Measurements from ENCODE around the gene WWOX. TPM values are rescaled to one million over a fixed set of nuclear protein-coding genes. Genes with fewer than 3 reads are reported as not detected.

Gene WWOX
- total RNA-seq, 1 experiment from 2014 or later: 15.6 TPM

DNA sequence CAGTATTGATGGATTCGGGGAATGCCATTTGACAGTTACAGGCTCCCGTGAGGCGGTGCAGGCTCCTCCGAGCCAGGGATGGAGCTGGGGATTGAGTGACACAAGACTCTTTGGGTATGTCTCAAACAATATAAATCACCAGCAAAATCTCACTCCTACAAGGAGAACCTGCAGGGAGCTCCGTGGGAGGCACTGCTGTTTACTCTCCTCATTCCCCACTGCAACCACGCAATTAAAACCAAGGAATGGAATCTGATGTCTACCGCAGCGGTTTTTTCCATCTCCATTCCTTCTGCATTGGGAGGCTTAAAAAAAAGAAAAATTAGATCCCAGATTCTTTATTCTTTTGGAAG, 157.9 kb downstream of the WWOX start:
- no peak overlapping the region for H3K23ac ChIP-seq (ENCODE audit: insufficient read length, low read depth, low read length)
- H2BK120ac ChIP-seq (ENCODE audit: low read depth, low read length, poor library complexity, severe bottlenecking): no peak overlapping the region
- no peak overlapping the region for H2AFZ ChIP-seq (ENCODE audit: low read length)
- H2BK15ac ChIP-seq (ENCODE audit: low read depth, low read length): no peak overlapping the region
- Mint-ChIP-seq H3K36me3 (ENCODE audit: insufficient read depth in 1 of 3, low read depth in 3 of 3) (no peaks in the 10 kb centered on the region), H3K27ac (no peak overlapping the region; a peak in 1 of 7 replicates), H3K4me3 (no peak overlapping the region), H3K27me3 (ENCODE audit: low read depth) (no peaks in the 10 kb centered on the region), H3K9me3 (no peaks in the 10 kb centered on the region), H3K4me1 (peaks cover 17 to 30% of the 10 kb centered on the region in 2 experiments)
- H4K8ac ChIP-seq (replicated peaks; ENCODE audit: insufficient read length, low read depth, low read length): no peak overlapping the region
- H3T11ph ChIP-seq (ENCODE audit: low read length): no peak overlapping the region
- no peaks in the 10 kb centered on the region for H3K23me2 ChIP-seq (ENCODE audit: insufficient read length, low read depth, low read length, poor library complexity, severe bottlenecking)
- H2BK20ac ChIP-seq (ENCODE audit: low read depth, low read length, poor library complexity, severe bottlenecking): no peak overlapping the region
- no peaks in the 10 kb centered on the region for H3K9me3 ChIP-seq (ENCODE audit: control insufficient read depth, low read depth, low read length)
- no peak overlapping the region for H3K18ac ChIP-seq (ENCODE audit: insufficient read length, low read depth, low read length)
- TF ChIP-seq, protein P1, sequence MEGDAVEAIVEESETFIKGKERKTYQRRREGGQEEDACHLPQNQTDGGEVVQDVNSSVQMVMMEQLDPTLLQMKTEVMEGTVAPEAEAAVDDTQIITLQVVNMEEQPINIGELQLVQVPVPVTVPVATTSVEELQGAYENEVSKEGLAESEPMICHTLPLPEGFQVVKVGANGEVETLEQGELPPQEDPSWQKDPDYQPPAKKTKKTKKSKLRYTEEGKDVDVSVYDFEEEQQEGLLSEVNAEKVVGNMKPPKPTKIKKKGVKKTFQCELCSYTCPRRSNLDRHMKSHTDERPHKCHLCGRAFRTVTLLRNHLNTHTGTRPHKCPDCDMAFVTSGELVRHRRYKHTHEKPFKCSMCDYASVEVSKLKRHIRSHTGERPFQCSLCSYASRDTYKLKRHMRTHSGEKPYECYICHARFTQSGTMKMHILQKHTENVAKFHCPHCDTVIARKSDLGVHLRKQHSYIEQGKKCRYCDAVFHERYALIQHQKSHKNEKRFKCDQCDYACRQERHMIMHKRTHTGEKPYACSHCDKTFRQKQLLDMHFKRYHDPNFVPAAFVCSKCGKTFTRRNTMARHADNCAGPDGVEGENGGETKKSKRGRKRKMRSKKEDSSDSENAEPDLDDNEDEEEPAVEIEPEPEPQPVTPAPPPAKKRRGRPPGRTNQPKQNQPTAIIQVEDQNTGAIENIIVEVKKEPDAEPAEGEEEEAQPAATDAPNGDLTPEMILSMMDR (conservative IDR thresholded peaks at IDR 0.05): no peak
- no peaks in the 10 kb centered on the region for H3K79me1 ChIP-seq (ENCODE audit: insufficient read depth, low read depth, low read length, poor library complexity, severe bottlenecking)
- no peak overlapping the region for H3K27ac ChIP-seq (ENCODE audit: insufficient read length, low read depth, low read length)
- H4K20me1 ChIP-seq (ENCODE audit: control insufficient read depth, insufficient read depth, insufficient read length): no peaks in the 10 kb centered on the region
- H3K4ac ChIP-seq (ENCODE audit: low read depth, low read length): no peak overlapping the region
- no peaks in the 10 kb centered on the region for H3K79me2 ChIP-seq (ENCODE audit: insufficient read depth, low read length)
- H3K9ac ChIP-seq (ENCODE audit: extremely low read depth, insufficient read length, low read length): no peak overlapping the region
- no peak overlapping the region for H2BK12ac ChIP-seq (ENCODE audit: insufficient read length, low read depth, low read length)
- no peak overlapping the region for H4K5ac ChIP-seq (ENCODE audit: insufficient read length, low read depth, low read length)
- H3K56ac ChIP-seq (ENCODE audit: insufficient read length, low read depth, low read length): no peak overlapping the region
- no peak for DNase-seq
- no peak overlapping the region for H3K4me2 ChIP-seq (ENCODE audit: insufficient read depth, insufficient read length, low read length)
- WGBS (ENCODE audit: extremely low coverage, insufficient read length, low lambda C conversion rate): no CpG with 5 or more reads among the region's 8 CpGs
- no peak overlapping the region for H2AK5ac ChIP-seq (ENCODE audit: insufficient read length, low read length)
- H3K27me3 ChIP-seq (ENCODE audit: insufficient read depth, low read length): no peaks in the 10 kb centered on the region
- H3K14ac ChIP-seq (ENCODE audit: insufficient read depth, low read length): no peak overlapping the region
- no peaks in the 10 kb centered on the region for H3K4me1 ChIP-seq (ENCODE audit: insufficient read depth, low read length)
- H2BK5ac ChIP-seq (ENCODE audit: insufficient read length, low read length): no peak overlapping the region
- no peak overlapping the region for H4K91ac ChIP-seq (ENCODE audit: insufficient read length, low read depth, low read length)
